WI38 (cell line): ENCODE results near the gene OLA1.

Experiments
- H3K4me3 ChIP-seq: 2 replicates; pipeline ENCODE4 v1.5.1; 2011; ENCODE audit warnings: low read depth, mild to moderate bottlenecking, control low read depth, low read length
- CTCF ChIP-seq: IDR thresholded peaks from 2 replicates; pipeline ENCODE4 v1.5.1; 2012; ENCODE audit warnings: low read depth, mild to moderate bottlenecking, control low read depth, low read length

Gene OLA1

GRCh38 chr2:174181368-174181767 is 67.0 kb downstream of the OLA1 start:
- TF ChIP-seq CTCF = no peak
- H3K4me3 ChIP-seq = no peak overlapping the region

GRCh38 chr2:174180726-174181236 is 67.6 kb downstream of the OLA1 start:
- H3K4me3 ChIP-seq = no peak overlapping the region
- no peak for TF ChIP-seq CTCF

GRCh38 chr2:174180165-174180724 is 68.1 kb downstream of the OLA1 start:
- H3K4me3 ChIP-seq = no peak overlapping the region
- TF ChIP-seq CTCF = no peak

GRCh38 chr2:174177316-174177890 is 70.9 kb downstream of the OLA1 start:
- TF ChIP-seq CTCF = no peak
- H3K4me3 ChIP-seq = no peak overlapping the region

- no peak overlapping the region for H3K4me3 ChIP-seq
- no peak for TF ChIP-seq CTCF
These were observed 71.4 kb downstream of the OLA1 start for GRCh38 chr2:174176898-174177297.

- no peak for TF ChIP-seq CTCF
- H3K4me3 ChIP-seq = no peak overlapping the region
These were observed 73.6 kb downstream of the OLA1 start for GRCh38 chr2:174174741-174175140.

GRCh38 chr2:174172802-174173355 is 75.5 kb downstream of the OLA1 start:
- H3K4me3 ChIP-seq = no peak overlapping the region
- no peak for TF ChIP-seq CTCF
